K562 (cell line): ENCODE results near the gene TCF25. TPM values are rescaled to one million over a fixed set of nuclear protein-coding genes. Genes with fewer than 3 reads are reported as not detected.

ENCODE experiments used
- ARID2 ChIP-seq: fragments of 450-650 bp; IDR thresholded peaks from 2 replicates; pipeline ENCODE4 v1.6.1; 2017; ENCODE audit warnings: antibody characterized with exemption, mild to moderate bottlenecking
- FOXA1 ChIP-seq: fragments of 450-650 bp; IDR thresholded peaks from 2 replicates; pipeline ENCODE4 v1.6.1; 2016; ENCODE audit warnings: mild to moderate bottlenecking, borderline replicate concordance
- GATA2 ChIP-seq: sonication (generic); formaldehyde crosslinking; IDR thresholded peaks from 2 replicates; pipeline ENCODE4 v1.4.0; 2020; ENCODE audit warnings: mild to moderate bottlenecking, missing genetic modification reagents
- HNRNPLL ChIP-seq: fragments of 200-400 bp; formaldehyde crosslinking; IDR thresholded peaks from 2 replicates; pipeline ENCODE4 v1.6.1; 2017; ENCODE audit warnings: low read length, low read depth, mild to moderate bottlenecking; ENCODE audit not compliant: poor library complexity, severe bottlenecking
- JUN ChIP-seq, 2 experiments: sonication (generic) in 1 of 2; formaldehyde crosslinking in 1 of 2; IDR thresholded peaks; 2 replicates each; pipeline versions ENCODE4 v1.6.1 to v1.8.0; 2012 to 2022; ENCODE audit warnings: borderline replicate concordance in 2 of 2, mild to moderate bottlenecking in 2 of 2, improper control_type of control experiment in 1 of 2, low read depth in 1 of 2, low read length in 1 of 2, missing genetic modification reagents in 1 of 2
- MIER1 ChIP-seq: fragments of 450-650 bp; IDR thresholded peaks from 2 replicates; pipeline ENCODE4 v1.6.1; 2016; ENCODE audit warnings: antibody characterized with exemption, mild to moderate bottlenecking, low read depth
- MTA1 ChIP-seq: fragments of 450-650 bp; IDR thresholded peaks from 2 replicates; pipeline ENCODE4 v1.6.1; 2017; ENCODE audit warnings: borderline replicate concordance
- MYC ChIP-seq, 2 experiments: fragments of 250-450 bp in 1 of 2; sonication (Bioruptor Pico) in 1 of 2; IDR thresholded peaks; 2 replicates each; pipeline versions ENCODE4 v1.5.1 to v1.6.1; 2012 to 2021; ENCODE audit warnings: low read depth in 2 of 2, borderline replicate concordance in 1 of 2, improper control_type of control experiment in 1 of 2, low read length in 1 of 2, mild to moderate bottlenecking in 1 of 2, moderate library complexity in 1 of 2
- POLR2G ChIP-seq: fragments of 200-400 bp; formaldehyde crosslinking; IDR thresholded peaks from 2 replicates; pipeline ENCODE4 v1.6.1; 2017; ENCODE audit warnings: low read depth, mild to moderate bottlenecking, antibody characterized with exemption, low read length, moderate library complexity
- POU5F1 ChIP-seq: fragments of 150-350 bp; IDR thresholded peaks from 2 replicates; pipeline ENCODE4 v1.6.1; 2014; ENCODE audit warnings: borderline replicate concordance, low read length, low read depth, mild to moderate bottlenecking; ENCODE audit not compliant: partially characterized antibody
- SNIP1 ChIP-seq: fragments of 450-650 bp; IDR thresholded peaks from 2 replicates; pipeline ENCODE4 v1.7.1; 2017; ENCODE audit warnings: low read depth, mild to moderate bottlenecking
- SRSF3 ChIP-seq: fragments of 200-400 bp; formaldehyde crosslinking; IDR thresholded peaks from 2 replicates; pipeline ENCODE4 v1.6.1; 2016; ENCODE audit warnings: mild to moderate bottlenecking, low read length, moderate library complexity; ENCODE audit not compliant: insufficient read depth
- ZBTB17 ChIP-seq: fragments of 450-650 bp; formaldehyde crosslinking; IDR thresholded peaks from 2 replicates; pipeline ENCODE4 v1.4.0; 2020; ENCODE audit warnings: mild to moderate bottlenecking
- ZNF23 ChIP-seq: fragments of 250-450 bp; sonication (Bioruptor Pico); IDR thresholded peaks from 2 replicates; pipeline ENCODE4 v1.4.0; 2020; ENCODE audit warnings: mild to moderate bottlenecking
- ZNF644 ChIP-seq: fragments of 200-800 bp; sonication (Bioruptor generic); IDR thresholded peaks from 2 replicates; pipeline ENCODE4 v1.6.1; 2016; ENCODE audit warnings: low read depth, missing genetic modification characterization, missing compliant biosample characterization
- polyA plus RNA-seq, 8 experiments: library from polyadenylated mRNA; depleted of rRNA in 4 of 8; stranded (reverse) in 5 of 8; unstranded in 3 of 8; fragments of >200 nt; fragmentation: Nextera tagmentation in 2 of 8; fragmentation: Illumina TruSeq in 1 of 8; extraction: Ambion mirVana in 2 of 8; extraction: Trizol in 1 of 8; gene quantifications; 2 replicates each; pipeline versions ENCODE4 v1.2.1 to v1.2.3, GENCODE V29; 2011 to 2014; ENCODE audit warnings: inconsistent platforms in 1 of 8, missing spikeins in 1 of 8
- total RNA-seq, 7 experiments: library from RNA; depleted of rRNA in 6 of 7; stranded (reverse); fragments of >200 nt in 6 of 7; fragmentation: Illumina TruSeq in 2 of 7; extraction: Trizol in 2 of 7; gene quantifications; 2 replicates each; pipeline versions ENCODE4 v1.2.1 to v1.2.3, GENCODE V29; 2011 to 2021; ENCODE audit warnings: low replicate concordance in 1 of 7
- TF ChIP-seq, protein P1 (sequence below): fragments of 250-450 bp; sonication (Bioruptor Pico); IDR thresholded peaks from 2 replicates; pipeline ENCODE4 v1.8.0; 2022; ENCODE audit warnings: moderate library complexity, mild to moderate bottlenecking, inconsistent platforms
- TF ChIP-seq, protein P2 (sequence below): sonication (generic); formaldehyde crosslinking; IDR thresholded peaks from 2 replicates; pipeline ENCODE4 v1.8.0; 2023; ENCODE audit warnings: mild to moderate bottlenecking, missing genetic modification reagents
- TF ChIP-seq, protein P3 (sequence below): fragments of 150-350 bp; conservative IDR thresholded peaks from 2 replicates; pipeline ENCODE4 v1.6.1; 2014; ENCODE audit warnings: low read length
- TF ChIP-seq, protein P4 (sequence below): sonication (generic); formaldehyde crosslinking; IDR thresholded peaks from 2 replicates; pipeline ENCODE4 v1.8.1; 2023; ENCODE audit warnings: mild to moderate bottlenecking, missing genetic modification reagents, moderate library complexity

Gene TCF25
- total and polyA plus RNA-seq, 9 of the 15 experiments (the other 6 are each of a cell fraction or from before 2014, with no cell fraction given): 9.0 to 154 (median 83.8) TPM

DNA sequence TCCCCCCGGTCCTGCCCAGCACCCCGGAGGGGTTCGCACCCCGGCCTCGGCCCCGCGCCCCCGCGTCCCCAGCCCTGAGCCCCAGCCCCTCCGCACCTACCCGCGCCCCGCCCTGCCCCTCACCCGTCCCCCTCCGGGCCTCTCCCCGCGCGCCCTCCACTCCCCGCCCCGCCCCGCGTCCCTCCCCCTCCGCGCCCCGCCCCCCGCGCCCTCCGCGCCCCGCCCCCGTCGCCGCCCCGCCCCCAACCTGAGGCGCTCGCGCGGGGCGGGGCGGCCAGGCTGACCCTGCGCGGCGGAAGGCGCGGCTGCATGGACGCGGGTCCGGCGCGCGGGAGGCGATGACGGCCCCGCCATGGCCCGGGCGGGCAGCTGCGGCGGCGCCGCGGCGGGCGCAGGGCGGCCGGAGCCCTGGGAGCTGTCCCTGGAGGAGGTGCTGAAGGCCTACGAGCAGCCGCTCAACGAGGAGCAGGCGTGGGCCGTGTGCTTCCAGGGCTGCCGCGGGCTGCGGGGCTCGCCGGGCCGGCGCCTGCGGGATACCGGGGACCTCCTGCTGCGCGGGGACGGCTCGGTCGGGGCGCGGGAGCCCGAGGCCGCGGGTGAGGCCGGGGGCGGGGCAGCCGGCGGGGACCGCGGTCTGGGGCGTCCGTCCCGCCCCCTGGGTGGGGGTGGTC is 45.1 kb upstream of the TCF25 start, which contains the start of gene SPIRE2 (continued):
- TF ChIP-seq, protein P1, sequence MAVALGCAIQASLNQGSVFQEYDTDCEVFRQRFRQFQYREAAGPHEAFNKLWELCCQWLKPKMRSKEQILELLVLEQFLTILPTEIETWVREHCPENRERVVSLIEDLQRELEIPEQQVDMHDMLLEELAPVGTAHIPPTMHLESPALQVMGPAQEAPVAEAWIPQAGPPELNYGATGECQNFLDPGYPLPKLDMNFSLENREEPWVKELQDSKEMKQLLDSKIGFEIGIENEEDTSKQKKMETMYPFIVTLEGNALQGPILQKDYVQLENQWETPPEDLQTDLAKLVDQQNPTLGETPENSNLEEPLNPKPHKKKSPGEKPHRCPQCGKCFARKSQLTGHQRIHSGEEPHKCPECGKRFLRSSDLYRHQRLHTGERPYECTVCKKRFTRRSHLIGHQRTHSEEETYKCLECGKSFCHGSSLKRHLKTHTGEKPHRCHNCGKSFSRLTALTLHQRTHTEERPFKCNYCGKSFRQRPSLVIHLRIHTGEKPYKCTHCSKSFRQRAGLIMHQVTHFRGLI (CRISPR knock-in tag): no peak
- TF ChIP-seq, protein P2, sequence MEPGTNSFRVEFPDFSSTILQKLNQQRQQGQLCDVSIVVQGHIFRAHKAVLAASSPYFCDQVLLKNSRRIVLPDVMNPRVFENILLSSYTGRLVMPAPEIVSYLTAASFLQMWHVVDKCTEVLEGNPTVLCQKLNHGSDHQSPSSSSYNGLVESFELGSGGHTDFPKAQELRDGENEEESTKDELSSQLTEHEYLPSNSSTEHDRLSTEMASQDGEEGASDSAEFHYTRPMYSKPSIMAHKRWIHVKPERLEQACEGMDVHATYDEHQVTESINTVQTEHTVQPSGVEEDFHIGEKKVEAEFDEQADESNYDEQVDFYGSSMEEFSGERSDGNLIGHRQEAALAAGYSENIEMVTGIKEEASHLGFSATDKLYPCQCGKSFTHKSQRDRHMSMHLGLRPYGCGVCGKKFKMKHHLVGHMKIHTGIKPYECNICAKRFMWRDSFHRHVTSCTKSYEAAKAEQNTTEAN (CRISPR knock-in tag): no peak
- no peak for TF ChIP-seq MTA1
- TF ChIP-seq GATA2 (CRISPR knock-in tag): no peak
- TF ChIP-seq SRSF3: no peak
- no peak for TF ChIP-seq ZNF23
- TF ChIP-seq MYC (IDR thresholded peaks at IDR 0.05; ENCODE audit: low read depth, low read length): peak; percentile 53
- TF ChIP-seq MYC (CRISPR knock-in tag; IDR thresholded peaks at IDR 0.05; ENCODE audit: borderline replicate concordance, low read depth): no peak
- no peak for TF ChIP-seq HNRNPLL
- TF ChIP-seq FOXA1: no peak
- peak; percentile 71 for TF ChIP-seq POLR2G
- TF ChIP-seq SNIP1: no peak
- TF ChIP-seq ZNF644: peak; percentile 71; the same call in 1 of the 2 replicates
- TF ChIP-seq MIER1: no peak
- no peak for TF ChIP-seq POU5F1
- no peak for TF ChIP-seq ZBTB17
- no peak for TF ChIP-seq ARID2
- TF ChIP-seq JUN (IDR thresholded peaks at IDR 0.05; ENCODE audit: borderline replicate concordance, low read depth, low read length): peak; percentile 18; the same call in 1 of the 2 replicates
- no peak for TF ChIP-seq JUN (CRISPR knock-in tag; IDR thresholded peaks at IDR 0.05; ENCODE audit: borderline replicate concordance)
- TF ChIP-seq, protein P3, sequence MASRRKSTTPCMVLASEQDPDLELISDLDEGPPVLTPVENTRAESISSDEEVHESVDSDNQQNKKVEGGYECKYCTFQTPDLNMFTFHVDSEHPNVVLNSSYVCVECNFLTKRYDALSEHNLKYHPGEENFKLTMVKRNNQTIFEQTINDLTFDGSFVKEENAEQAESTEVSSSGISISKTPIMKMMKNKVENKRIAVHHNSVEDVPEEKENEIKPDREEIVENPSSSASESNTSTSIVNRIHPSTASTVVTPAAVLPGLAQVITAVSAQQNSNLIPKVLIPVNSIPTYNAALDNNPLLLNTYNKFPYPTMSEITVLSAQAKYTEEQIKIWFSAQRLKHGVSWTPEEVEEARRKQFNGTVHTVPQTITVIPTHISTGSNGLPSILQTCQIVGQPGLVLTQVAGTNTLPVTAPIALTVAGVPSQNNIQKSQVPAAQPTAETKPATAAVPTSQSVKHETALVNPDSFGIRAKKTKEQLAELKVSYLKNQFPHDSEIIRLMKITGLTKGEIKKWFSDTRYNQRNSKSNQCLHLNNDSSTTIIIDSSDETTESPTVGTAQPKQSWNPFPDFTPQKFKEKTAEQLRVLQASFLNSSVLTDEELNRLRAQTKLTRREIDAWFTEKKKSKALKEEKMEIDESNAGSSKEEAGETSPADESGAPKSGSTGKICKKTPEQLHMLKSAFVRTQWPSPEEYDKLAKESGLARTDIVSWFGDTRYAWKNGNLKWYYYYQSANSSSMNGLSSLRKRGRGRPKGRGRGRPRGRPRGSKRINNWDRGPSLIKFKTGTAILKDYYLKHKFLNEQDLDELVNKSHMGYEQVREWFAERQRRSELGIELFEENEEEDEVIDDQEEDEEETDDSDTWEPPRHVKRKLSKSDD: no peak
- TF ChIP-seq, protein P4, sequence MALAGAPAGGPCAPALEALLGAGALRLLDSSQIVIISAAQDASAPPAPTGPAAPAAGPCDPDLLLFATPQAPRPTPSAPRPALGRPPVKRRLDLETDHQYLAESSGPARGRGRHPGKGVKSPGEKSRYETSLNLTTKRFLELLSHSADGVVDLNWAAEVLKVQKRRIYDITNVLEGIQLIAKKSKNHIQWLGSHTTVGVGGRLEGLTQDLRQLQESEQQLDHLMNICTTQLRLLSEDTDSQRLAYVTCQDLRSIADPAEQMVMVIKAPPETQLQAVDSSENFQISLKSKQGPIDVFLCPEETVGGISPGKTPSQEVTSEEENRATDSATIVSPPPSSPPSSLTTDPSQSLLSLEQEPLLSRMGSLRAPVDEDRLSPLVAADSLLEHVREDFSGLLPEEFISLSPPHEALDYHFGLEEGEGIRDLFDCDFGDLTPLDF (CRISPR knock-in tag): no peak
